ENCODE data around the gene GIT1.

Gene GIT1

DNA sequence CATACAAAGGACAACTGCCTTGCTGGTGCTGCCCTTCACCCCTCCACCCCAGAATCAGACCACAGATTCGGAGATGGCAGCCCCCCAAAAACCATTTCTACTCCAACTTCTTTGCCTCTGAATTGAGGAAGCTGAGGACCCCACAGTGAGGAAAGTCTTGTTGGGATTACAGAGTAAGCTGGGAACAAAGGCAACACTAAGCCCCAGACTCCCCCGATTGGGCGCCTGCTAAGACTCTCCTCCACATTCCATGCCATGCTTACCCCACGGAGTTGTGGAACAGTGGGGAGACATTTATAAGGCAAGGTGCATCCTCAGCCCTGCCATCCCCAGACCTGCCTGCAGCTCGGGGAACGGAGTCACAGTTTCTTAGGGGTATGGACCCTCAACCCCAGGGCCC is 1.9 kb downstream of the GIT1 start:
- no peak for DNase-seq (ENCODE audit: low spot score)
- TF ChIP-seq, protein P1, sequence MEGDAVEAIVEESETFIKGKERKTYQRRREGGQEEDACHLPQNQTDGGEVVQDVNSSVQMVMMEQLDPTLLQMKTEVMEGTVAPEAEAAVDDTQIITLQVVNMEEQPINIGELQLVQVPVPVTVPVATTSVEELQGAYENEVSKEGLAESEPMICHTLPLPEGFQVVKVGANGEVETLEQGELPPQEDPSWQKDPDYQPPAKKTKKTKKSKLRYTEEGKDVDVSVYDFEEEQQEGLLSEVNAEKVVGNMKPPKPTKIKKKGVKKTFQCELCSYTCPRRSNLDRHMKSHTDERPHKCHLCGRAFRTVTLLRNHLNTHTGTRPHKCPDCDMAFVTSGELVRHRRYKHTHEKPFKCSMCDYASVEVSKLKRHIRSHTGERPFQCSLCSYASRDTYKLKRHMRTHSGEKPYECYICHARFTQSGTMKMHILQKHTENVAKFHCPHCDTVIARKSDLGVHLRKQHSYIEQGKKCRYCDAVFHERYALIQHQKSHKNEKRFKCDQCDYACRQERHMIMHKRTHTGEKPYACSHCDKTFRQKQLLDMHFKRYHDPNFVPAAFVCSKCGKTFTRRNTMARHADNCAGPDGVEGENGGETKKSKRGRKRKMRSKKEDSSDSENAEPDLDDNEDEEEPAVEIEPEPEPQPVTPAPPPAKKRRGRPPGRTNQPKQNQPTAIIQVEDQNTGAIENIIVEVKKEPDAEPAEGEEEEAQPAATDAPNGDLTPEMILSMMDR (IDR thresholded peaks at IDR 0.05; ENCODE audit: extremely low read depth, missing control alignments): no peak

DNA sequence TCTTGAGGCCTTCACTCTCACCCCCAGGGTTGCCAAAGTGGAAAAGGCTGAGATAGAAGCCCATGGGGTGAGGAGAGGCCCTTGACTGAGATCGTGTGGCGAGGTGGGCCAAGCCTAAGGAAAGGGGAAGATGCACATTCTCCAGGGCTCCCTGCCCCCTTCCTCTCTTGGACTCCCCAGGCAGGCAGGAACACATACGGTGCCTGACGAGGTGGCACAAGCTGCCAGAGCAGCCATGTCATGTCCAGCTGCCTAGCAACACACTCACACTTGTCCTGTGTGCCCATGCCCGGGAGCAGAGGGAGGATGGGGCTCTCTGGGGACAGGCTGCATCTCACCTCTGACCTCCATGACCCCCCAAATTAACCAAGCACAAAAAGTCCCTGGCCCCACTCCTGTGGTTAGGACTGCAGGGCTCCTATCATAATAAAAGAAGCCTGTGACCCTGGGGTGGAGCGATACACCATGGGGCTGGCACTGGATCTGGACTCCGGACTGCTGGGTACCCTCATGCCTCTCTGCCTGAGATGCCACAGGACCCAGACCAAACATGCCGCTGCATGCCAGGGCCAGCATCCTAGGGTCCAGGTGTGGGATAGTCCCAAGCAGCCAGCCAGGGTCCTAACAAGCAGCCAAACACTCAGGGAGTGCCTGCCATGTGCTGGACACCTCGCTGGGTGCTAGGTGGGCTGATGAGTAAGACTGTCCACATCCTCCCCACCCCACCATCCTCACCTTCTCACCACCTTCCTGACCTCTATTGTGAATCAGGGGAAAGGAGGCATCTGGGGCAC is 2.6 kb downstream of the GIT1 start:
- DNase-seq (ENCODE audit: low spot score): no peak
- TF ChIP-seq, protein P1 (IDR thresholded peaks at IDR 0.05; ENCODE audit: extremely low read depth, missing control alignments): no peak

DNA sequence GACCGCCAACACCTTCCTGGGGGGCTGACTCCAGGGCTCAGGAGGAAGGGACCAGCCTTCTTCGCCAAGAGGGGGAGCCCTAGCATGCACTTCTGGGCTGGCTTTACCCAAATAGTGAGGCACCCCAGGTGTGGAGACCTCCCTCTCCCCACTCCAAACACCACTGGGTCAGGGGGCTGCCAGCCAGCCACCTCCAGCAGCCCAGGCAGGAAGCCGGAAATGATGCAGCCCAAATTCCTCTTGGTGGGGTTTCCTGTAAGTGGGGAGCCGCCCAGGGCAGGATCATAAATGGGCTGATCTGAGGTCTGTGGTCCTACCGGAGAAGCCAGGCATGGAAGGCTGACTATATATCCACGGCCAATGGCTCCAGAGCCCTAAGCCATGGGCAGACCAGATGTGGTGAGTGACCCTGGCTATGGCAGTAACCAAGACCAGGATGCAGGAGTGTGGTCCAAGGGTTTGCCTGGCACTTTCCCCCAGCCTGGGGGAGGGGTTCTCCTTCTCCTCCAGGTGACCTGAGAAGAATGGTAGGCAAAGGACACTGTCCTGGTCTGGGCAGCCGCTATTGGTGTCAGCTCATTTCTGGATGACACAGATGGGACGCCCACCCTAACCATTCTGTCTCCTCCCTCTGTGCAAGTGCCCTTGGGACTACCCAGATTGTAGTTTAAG is 4.2 kb downstream of the GIT1 start:
- TF ChIP-seq, protein P1 (IDR thresholded peaks at IDR 0.05; ENCODE audit: extremely low read depth, missing control alignments): peak; percentile 30
- peak; percentile 61 for DNase-seq (ENCODE audit: low spot score)

DNA sequence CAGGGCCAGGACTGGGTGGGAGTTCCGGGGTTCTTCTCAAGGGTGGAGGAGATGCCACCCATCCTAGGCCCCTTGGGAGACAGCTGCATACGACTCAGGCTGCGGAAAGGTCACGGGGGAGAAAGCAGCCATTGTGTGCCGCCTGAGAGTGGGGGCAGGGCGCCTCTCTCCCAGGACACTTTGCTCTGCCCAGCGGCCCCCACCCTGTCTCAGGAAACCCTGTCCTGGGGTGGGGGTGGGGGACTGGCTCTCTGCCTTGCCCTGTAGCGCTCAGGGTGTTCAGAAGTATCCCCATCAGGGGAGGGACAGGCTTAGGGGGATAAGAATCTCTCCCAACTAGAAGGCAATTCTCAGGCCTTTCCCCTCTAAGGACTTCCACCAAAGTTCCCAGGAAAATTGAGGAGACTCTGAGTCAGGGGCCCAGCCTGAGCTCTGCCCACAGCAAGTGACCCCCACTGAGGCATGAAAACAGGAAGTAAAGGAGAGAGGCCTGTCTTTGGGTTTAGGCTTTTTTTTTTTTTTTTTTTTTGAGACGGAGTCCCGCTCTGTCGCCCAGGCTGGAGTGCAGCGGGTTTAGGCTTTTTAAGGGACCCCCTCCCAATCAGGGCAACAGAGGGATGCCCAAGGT is 4.9 kb downstream of the GIT1 start:
- no peak for DNase-seq (ENCODE audit: low spot score)
- TF ChIP-seq, protein P1 (IDR thresholded peaks at IDR 0.05; ENCODE audit: extremely low read depth, missing control alignments): no peak

DNA sequence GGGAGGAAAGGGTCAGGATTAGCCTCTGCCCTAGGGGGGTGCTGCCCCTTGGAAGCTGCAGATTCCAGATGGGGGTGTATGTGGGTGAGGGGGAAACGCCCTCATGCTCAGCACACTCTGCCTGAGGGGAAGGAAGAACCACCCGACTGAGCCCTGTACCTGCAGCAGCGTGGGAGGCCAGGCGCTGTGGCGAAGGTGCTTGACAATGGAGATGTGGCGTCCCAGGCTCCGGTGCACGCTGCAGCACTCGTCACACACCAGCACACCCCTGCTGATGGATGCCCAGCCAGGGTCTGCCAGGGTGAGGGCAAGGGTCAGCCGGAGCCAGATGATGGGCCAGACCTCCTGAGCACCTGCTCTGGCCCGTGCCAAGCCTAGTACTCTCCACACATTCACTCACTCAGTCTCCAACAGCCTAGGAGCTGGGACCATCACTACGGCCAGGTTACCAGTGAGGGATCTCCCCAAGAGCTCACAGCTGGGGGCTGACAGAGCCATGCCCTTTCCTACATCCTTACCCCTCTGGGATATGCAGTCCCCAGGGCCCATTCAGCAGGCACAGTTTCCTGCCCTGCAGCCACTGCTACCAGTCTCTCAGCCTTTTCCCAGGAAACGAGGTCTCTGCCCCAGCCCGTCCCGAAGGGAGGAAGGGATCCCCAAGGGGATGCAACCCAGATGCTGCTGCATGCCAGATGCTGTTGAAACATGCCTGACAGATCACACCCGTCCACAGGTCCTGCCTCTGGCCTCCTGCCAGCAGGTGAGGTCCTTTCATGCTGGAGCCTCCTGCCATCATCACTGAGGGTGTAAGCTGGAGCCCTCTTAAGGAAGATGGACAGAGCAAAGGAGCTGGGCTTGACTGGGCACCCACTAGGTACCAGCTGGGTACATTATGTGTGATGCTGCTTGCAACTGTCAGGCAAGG is 5.9 kb downstream of the GIT1 start:
- no peak for DNase-seq (ENCODE audit: low spot score)
- TF ChIP-seq, protein P1 (IDR thresholded peaks at IDR 0.05; ENCODE audit: extremely low read depth, missing control alignments): no peak

DNA sequence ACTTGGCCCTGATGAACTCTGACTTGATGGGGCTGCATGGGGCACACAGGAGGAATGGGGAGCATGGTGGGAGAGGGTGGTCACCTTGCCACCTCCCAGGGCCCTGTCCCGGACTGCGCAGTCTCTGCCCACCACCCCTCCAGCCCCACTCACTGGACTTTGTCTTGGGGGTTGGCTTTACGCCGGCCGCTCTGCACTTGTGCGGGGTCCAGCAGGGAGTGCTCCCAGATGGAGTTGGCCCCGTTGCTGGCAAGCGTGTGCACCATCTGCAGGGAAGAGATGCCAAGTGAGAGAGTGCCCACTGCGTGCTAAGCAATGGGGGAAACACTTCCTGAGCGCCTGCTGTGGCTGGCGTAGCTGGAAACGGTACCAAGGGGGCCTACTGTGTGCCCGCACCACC is 6.7 kb downstream of the GIT1 start:
- TF ChIP-seq, protein P1 (IDR thresholded peaks at IDR 0.05; ENCODE audit: extremely low read depth, missing control alignments): no peak

More for the DNA sequence above, 6.7 kb downstream of the GIT1 start:
- no peak for DNase-seq (ENCODE audit: low spot score)
